ENCODE measurements around the gene TMIE.

- TF ChIP-seq CTCF (IDR thresholded peaks at IDR 0.05), result no peak
- TF ChIP-seq POLR2A (IDR thresholded peaks at IDR 0.05), result no peak
These were observed 14.4 kb downstream of the TMIE start for GRCh38 chr3:46715507-46716175.

Data from adrenal gland (tissue), 5 donors.